HG02938 (cell line): ENCODE data around the gene KCNS1.

Source experiments
- ATAC-seq: cut with Tn5 transposase; IDR thresholded peaks from one replicate; pipeline ENCODE4 v1.9.1; 2021; ENCODE audit warnings: mild to moderate bottlenecking, moderate library complexity; ENCODE audit not compliant: unreplicated experiment

Gene KCNS1

DNA sequence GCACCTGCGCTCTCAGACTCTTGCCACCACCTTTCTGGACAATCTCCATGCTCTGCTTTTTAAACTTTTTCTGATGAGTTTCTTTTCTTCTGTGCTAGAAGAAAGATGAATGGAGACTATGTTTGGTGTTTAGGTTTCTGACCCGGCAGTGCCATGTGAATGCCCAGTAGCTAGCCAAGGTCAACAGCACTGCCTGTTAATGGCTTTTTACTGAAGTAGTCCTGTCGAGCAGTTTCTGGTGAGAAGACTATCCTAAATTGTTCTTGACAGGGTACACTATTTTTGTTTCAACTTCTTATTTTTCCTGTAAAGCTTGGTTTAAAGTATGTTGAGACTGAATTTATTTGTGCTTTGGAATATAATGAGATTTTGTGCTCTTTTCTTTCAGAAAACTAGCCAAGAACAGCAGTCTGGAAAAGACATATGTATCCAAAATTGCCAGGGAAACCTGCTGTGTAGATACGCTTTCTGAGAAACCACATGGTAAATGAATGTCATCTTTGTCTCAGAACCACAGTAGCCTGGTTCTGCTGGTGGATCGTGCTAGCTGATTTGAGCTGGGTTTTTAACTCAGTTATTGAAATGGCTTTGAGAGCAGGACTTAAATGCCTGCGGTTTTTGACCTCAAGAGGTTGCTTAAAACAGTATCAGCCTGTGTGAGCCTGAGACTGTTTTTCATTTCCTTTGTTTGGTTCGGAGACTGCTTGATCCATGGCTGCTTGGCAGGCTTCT lies 48.1 kb downstream of the KCNS1 start:
- no peak for ATAC-seq

DNA sequence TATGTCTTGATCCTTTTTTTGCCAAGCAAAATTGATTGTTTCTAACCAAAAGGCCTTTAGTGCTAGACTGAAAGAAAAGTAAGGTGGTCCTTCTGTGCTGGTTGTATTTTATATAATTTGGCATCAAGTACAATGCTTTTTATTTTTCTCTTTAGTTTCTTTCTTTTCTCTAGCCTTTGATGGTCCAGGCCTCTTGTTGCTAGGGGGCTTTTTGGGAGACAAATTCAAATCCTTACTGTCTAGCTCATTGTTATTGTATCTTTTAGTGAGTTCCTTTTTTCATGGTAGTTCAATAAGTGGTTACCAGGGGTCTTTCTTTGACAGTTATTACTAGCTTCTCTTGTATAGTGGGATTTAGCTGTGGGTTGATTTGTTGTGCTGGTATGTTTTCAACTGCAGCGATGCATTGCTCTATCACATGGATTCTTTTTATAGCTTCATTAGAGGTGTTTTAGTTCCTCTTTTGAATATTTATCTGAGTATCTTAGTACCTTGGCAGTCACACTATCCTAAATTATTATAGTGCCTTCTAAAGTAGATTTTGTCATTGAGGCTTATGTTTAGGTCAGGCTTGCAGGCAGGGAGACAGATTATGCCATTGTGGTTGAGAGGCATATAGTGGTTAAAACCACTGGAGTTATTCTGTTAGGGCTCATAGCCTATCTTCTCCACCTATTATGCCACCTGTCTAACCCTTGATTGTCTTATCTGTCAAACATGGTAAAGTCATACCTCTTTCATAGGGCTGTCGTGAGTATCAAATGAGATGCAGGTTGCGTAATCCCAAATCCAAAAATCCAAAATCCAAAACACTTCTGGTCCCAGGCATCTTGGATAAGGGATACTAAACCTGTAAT lies 49.5 kb downstream of the KCNS1 start:
- no peak for ATAC-seq

DNA sequence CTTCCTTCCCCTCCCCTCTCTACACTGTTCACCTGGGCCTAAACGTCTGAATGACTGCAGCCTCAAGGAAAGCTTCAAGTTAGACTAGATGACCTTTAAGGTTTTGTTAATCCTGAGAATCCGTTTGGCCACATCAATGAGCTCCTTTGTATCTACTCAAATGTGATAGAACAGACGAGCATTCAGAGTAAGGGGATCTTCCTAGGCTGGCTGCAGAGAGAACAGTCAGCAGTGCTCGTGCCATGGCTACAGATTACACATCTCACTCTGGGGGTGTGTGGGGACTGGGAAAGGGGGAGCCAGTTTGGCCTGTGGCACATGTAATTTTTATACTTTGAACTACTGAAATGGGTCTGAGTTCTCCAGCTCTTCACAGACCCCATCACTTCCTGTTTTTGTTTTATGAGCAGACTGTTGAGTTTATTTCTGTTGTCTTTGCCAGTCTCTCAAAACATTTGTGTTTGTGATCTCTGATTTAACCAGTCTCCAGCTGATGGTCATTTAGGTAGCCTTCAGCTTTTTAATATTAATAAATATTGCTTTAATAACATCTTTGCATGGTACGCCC lies 50.9 kb downstream of the KCNS1 start:
- no peak for ATAC-seq

DNA sequence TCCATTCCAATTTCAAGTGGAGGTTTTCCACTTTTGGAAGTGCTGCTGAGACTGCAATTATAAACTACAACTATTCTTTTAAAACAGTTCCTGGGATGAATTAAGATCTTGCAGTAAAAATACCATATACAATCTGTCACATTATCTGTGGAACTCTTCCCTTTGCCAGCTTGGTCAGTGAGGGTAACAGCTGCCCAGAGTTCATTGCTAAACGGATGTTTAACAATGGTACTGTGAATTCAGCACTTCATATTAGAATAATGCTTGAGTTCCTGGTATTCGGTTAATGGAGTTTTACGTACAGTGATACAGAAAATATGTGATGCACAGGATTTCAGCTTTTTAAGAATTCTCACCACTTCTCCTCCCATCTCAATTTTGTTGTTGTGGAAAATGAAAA lies 51.5 kb downstream of the KCNS1 start:
- no peak for ATAC-seq

DNA sequence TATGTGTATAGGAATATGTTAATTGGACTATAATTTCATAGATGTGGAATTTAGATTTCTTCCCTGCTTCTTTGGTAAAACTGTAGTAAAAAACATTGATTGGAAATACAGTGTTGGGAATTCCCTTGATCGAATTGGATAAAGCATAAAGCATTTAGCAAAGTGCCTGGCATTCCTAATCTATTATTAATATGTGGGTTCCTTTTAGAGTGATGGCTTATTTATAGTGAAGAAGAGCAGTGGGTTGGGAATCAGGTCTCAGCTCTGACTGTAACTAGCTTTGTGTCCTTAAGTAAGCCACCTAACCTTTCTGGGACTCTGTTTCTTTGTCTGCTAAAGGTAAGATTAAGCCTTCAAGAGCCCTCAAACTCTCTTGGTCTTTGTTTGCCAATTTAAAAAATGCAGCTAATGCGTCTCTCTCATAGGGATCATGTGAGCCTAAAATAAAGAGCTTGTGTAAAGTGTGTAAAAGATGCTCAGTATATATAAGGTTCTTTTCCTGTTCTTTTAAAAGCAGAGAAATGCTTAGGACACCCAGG lies 53.3 kb downstream of the KCNS1 start:
- no peak for ATAC-seq

DNA sequence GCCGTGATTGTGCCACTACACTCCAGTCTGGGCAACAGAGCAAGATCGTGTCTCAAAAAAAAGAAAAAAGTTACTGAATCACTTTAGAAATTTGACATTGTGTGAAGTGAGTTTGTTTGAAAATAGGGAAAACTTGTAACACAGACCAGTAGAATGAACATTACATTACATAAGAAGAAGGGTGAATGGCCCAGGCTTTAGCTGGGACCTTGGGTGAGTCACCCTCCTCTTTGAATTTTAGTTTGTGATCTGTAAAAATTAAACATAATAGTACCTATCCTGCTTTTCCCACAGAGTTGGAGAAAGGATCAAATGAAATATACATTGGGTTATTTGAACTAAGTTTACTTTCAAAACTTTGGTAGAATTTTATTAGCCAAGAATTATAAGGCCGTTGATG lies 56.3 kb downstream of the KCNS1 start:
- ATAC-seq, result no peak

DNA sequence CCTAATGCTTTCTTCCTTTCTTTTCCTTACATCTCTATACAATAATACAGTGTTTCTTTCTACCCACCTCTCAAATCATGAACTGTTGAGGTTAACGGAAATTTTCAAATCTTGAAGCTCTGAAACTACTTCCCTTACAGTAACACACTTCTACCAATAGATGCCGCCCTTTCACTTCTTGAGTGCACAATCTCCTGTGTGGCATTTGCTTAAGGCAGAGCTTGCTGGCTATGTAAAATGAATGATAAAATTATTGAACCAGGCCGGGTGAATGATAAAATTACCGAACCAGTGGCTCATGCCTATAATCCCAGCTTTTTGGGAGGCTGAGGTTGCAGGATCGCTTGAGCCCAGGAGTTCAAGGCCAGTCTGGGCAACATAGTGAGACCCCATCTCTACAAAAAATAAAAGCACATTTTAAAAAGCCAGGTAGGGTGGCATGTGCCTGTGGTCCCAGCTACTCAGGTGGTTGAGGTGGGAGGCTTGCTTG lies 56.8 kb downstream of the KCNS1 start:
- ATAC-seq, result no peak

DNA sequence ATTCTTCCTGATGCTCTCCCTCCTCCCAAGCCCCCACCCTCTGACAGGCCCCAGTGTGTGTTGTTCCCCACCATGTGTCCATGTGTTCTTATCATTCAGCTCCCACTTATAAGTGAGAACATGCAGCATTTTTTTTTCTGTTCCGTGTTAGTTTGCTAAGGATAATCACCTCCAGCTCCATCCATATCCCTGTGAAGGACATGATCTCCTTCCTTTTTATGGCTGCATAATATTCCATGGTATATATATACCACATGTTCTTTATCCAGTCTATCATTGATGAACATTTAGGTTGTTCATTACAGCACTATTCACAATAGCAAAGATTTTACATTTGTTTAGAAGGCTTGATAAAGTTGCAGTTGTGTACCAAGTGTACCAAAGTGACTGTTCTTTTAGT lies 57.9 kb downstream of the KCNS1 start:
- ATAC-seq, result no peak
